C4-2B (cell line): ENCODE data around the gene SLC9A9.

Experiments
- ZFX ChIP-seq: fragments of 450-650 bp; IDR thresholded peaks from 2 replicates; pipeline ENCODE4 v1.6.1; 2017
- TF ChIP-seq, protein P1 (sequence below): fragments of 450-650 bp; conservative IDR thresholded peaks from 2 replicates; pipeline ENCODE4 v1.5.1; 2017; ENCODE audit warnings: mild to moderate bottlenecking

DNA sequence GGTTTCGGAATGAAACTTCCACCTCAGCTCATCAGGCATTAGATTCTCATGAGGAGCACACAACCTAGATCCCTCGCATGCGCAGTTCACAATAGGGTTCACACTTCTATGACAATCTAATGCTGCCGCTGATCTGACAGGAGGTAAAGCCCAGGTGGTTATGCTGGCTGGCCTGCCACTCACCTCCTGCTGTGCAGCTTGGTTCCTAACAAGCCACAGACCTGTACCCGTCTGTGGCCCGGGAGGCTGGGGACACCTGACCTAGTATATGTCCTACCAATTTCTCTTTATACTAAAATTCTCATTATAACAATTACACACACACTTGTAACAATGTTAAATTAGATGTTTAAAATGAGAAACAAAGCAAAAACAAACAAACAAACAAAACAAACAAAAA lies 172.2 kb downstream of the SLC9A9 start:
- TF ChIP-seq, protein P1, sequence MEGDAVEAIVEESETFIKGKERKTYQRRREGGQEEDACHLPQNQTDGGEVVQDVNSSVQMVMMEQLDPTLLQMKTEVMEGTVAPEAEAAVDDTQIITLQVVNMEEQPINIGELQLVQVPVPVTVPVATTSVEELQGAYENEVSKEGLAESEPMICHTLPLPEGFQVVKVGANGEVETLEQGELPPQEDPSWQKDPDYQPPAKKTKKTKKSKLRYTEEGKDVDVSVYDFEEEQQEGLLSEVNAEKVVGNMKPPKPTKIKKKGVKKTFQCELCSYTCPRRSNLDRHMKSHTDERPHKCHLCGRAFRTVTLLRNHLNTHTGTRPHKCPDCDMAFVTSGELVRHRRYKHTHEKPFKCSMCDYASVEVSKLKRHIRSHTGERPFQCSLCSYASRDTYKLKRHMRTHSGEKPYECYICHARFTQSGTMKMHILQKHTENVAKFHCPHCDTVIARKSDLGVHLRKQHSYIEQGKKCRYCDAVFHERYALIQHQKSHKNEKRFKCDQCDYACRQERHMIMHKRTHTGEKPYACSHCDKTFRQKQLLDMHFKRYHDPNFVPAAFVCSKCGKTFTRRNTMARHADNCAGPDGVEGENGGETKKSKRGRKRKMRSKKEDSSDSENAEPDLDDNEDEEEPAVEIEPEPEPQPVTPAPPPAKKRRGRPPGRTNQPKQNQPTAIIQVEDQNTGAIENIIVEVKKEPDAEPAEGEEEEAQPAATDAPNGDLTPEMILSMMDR = no peak
- no peak for TF ChIP-seq ZFX
